PFSK-1 (cell line): ENCODE data around the gene GAL3ST2.
A peak's percentile ranks its signal among the peaks of the same experiment; 100 is the strongest.

Source experiments
- FOXP2 ChIP-seq: optimal IDR thresholded peaks from 2 replicates; pipeline ENCODE3; 2011; ENCODE audit warnings: borderline replicate concordance, control low read depth, inconsistent platforms; ENCODE audit not compliant: insufficient read depth; ENCODE audit errors: extremely low read length, extremely low read depth
- POLR2AphosphoS5 ChIP-seq: IDR thresholded peaks from 2 replicates; pipeline ENCODE4 v1.6.1; 2012; ENCODE audit warnings: low read depth, mild to moderate bottlenecking, control low read depth, low read length, moderate library complexity
- REST ChIP-seq, 2 experiments: IDR thresholded peaks; 2 replicates each; pipeline versions ENCODE4 v1.6.1 to v1.8.0; 2011 to 2012; ENCODE audit warnings: low read depth in 2 of 2, low read length in 2 of 2, control low read depth in 1 of 2, inconsistent platforms in 1 of 2, mild to moderate bottlenecking in 1 of 2, moderate library complexity in 1 of 2; ENCODE audit not compliant: insufficient read depth in 1 of 2
- SIN3A ChIP-seq: IDR thresholded peaks from 2 replicates; pipeline ENCODE4 v1.6.1; 2012; ENCODE audit warnings: mild to moderate bottlenecking, low read length, moderate library complexity, borderline replicate concordance; ENCODE audit not compliant: insufficient read depth
- TAF1 ChIP-seq: IDR thresholded peaks from 2 replicates; pipeline ENCODE4 v1.6.1; 2012; ENCODE audit warnings: low read length, control low read depth, borderline replicate concordance; ENCODE audit not compliant: insufficient read depth

Gene GAL3ST2

GRCh38 chr2:241730671-241731293 lies 45.8 kb upstream of the GAL3ST2 start:
- TF ChIP-seq REST (IDR thresholded peaks at IDR 0.05; ENCODE audit: insufficient read depth in 1 of 2, low read depth in 2 of 2, low read length in 2 of 2) (no peak), FOXP2 (no peak), SIN3A (no peak), TAF1 (no peak), POLR2AphosphoS5 (no peak)

- TF ChIP-seq TAF1 (no peak), FOXP2 (no peak), REST (IDR thresholded peaks at IDR 0.05; ENCODE audit: insufficient read depth in 1 of 2, low read depth in 2 of 2, low read length in 2 of 2) (no peak), POLR2AphosphoS5 (no peak), SIN3A (no peak)
Observed at GRCh38 chr2:241733391-241734207, 43.0 kb upstream of the GAL3ST2 start.

GRCh38 chr2:241734208-241734466 lies 42.5 kb upstream of the GAL3ST2 start:
- TF ChIP-seq REST (IDR thresholded peaks at IDR 0.05; ENCODE audit: insufficient read depth in 1 of 2, low read depth in 2 of 2, low read length in 2 of 2) (no peak), TAF1 (no peak), FOXP2 (no peak), POLR2AphosphoS5 (no peak), SIN3A (no peak)

- peak; percentile 92 for TF ChIP-seq POLR2AphosphoS5
- no peak for TF ChIP-seq TAF1
- TF ChIP-seq FOXP2, result peak; percentile 39
- TF ChIP-seq SIN3A, result no peak
Observed at GRCh38 chr2:241734467-241735208, 42.0 kb upstream of the GAL3ST2 start, which contains the start of gene D2HGDH. TSS of gene D2HGDH (plus strand) at chr2:241734630. CDS start at chr2:241735225, 595 bp downstream.

DNA sequence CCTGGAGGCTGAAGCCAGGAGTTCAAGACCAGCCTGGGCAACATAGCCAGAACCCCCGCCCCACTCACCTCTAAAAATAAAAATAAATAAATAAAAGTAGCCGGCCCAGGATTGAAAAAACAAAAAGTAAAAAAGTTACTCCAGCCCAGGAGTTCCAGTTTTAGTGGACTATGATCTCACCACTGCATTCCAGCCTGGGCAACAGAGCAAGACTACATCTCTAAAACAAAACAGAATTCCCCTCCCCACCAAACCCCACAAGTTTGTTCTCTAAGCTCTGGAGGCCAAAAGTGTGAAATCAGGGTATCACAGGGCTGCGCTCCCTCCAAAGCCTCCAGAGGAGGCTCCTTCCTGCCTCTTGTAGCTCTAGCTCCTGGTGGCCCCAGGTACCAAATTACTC lies 40.5 kb upstream of the GAL3ST2 start:
- no peak for TF ChIP-seq POLR2AphosphoS5
- no peak for TF ChIP-seq FOXP2
- TF ChIP-seq TAF1, result no peak
- no peak for TF ChIP-seq SIN3A
- no peak for TF ChIP-seq REST (IDR thresholded peaks at IDR 0.05; ENCODE audit: insufficient read depth in 1 of 2, low read depth in 2 of 2, low read length in 2 of 2)
